Endodermal cell (in vitro differentiated cells): ENCODE results near the gene GP1BA. TPM values are rescaled to one million over a fixed set of nuclear protein-coding genes. Genes with fewer than 3 reads are reported as not detected.

Source experiments
- DNase-seq: peaks from one replicate; pipeline ENCODE4 v3.0.0-alpha.2; 2017
- H3K27ac ChIP-seq: 2 replicates; pipeline ENCODE4 v1.5.1; 2013; ENCODE audit warnings: mild to moderate bottlenecking, low read depth, low read length, moderate library complexity
- H3K27me3 ChIP-seq: 2 replicates; pipeline ENCODE4 v1.6.1; 2013; ENCODE audit warnings: mild to moderate bottlenecking, low read length, moderate library complexity; ENCODE audit not compliant: insufficient read depth, control insufficient read depth, poor library complexity, severe bottlenecking
- H3K36me3 ChIP-seq: 2 replicates; pipeline ENCODE4 v1.7.0; 2013; ENCODE audit warnings: mild to moderate bottlenecking, low read length, moderate library complexity; ENCODE audit not compliant: control insufficient read depth, insufficient read depth
- H3K4me1 ChIP-seq: one replicate; pipeline ENCODE4 v1.7.0; 2013; ENCODE audit warnings: low read length; ENCODE audit not compliant: control insufficient read depth, insufficient read depth
- H3K4me3 ChIP-seq: 2 replicates; pipeline ENCODE4 v1.5.1; 2013; ENCODE audit warnings: mild to moderate bottlenecking, low read length, moderate library complexity
- H3K9ac ChIP-seq: 2 replicates; pipeline ENCODE4 v1.6.1; 2013; ENCODE audit warnings: mild to moderate bottlenecking, low read length, moderate library complexity; ENCODE audit not compliant: poor library complexity, severe bottlenecking; ENCODE audit errors: extremely low read depth
- H3K9me3 ChIP-seq: 2 replicates; pipeline ENCODE4 v1.6.1; 2013; ENCODE audit warnings: mild to moderate bottlenecking, low read length, moderate library complexity; ENCODE audit not compliant: control insufficient read depth
- H3K27ac Mint-ChIP-seq: 2 replicates; pipeline ENCODE4 v1.8.0; 2020; ENCODE audit warnings: mixed read lengths
- H3K27me3 Mint-ChIP-seq: 2 replicates; pipeline ENCODE4 v1.8.0; 2021; ENCODE audit warnings: mild to moderate bottlenecking, mixed read lengths; ENCODE audit not compliant: insufficient read depth
- H3K36me3 Mint-ChIP-seq: 2 replicates; pipeline ENCODE4 v1.8.0; 2020; ENCODE audit warnings: low read depth, mixed read lengths
- H3K4me1 Mint-ChIP-seq: 2 replicates; pipeline ENCODE4 v1.8.0; 2020; ENCODE audit warnings: mixed read lengths
- H3K4me3 Mint-ChIP-seq: 2 replicates; pipeline ENCODE4 v1.8.0; 2020; ENCODE audit warnings: mild to moderate bottlenecking, moderate library complexity, mixed read lengths
- H3K9me3 Mint-ChIP-seq: 2 replicates; pipeline ENCODE4 v1.8.0; 2020; ENCODE audit warnings: mild to moderate bottlenecking, mixed read lengths
- WGBS, 2 experiments: methylation state at CpG; one replicate each; pipeline versions ENCODE4 v1.1.5 to v1.1.7; 2013; ENCODE audit warnings: missing lambda C conversion rate in 2 of 2, mixed read lengths in 1 of 2; ENCODE audit not compliant: insufficient coverage in 1 of 2, insufficient read length in 1 of 2; 5-methylcytosine and 5-hydroxymethylcytosine counted together
- long read RNA-seq, 4 experiments: library from polyadenylated mRNA in 2 of 4; library from RNA in 1 of 4; library from capped mRNA in 1 of 4; stranded (forward) in 3 of 4; unstranded in 1 of 4; transcript quantifications; one replicate each; pipeline ENCODE4 v2.0.0, GENCODE V29; 2020 to 2021; ENCODE audit warnings: inconsistent platforms in 1 of 4
- polyA plus RNA-seq, 2 experiments: library from polyadenylated mRNA; stranded (reverse); fragments of 50-300 nt; gene quantifications; one replicate each; pipeline ENCODE4 v1.2.3, GENCODE V29; 2013
- total RNA-seq, 2 donors: library from RNA; stranded (reverse); fragmentation: NEBNext Ultra II Directional in 1 of 2; extraction: Animal tissue kit (Norgen Biotek cat#: 25700) in 1 of 2; gene quantifications; 2 replicates in 1 of 2; 3 replicates in 1 of 2; pipeline ENCODE4 v1.2.1, GENCODE V29; 2021
- TF ChIP-seq, protein P1 (sequence below): fragments of 200-600 bp; sonication (generic); conservative IDR thresholded peaks from 2 replicates; pipeline ENCODE4 v1.5.0; 2021; ENCODE audit warnings: antibody characterized with exemption, mild to moderate bottlenecking

GP1BA gene
- total RNA-seq, result not detected
- polyA plus RNA-seq (2013, experiment 1 of 2), result not detected
- not detected for polyA plus RNA-seq (2013, experiment 2 of 2)
- long read RNA-seq, experiment 1, result 0 reads
- long read RNA-seq, experiment 2, result 0 reads
- long read RNA-seq, experiment 3, result 0 reads
- long read RNA-seq, experiment 4, result 0 reads

DNA sequence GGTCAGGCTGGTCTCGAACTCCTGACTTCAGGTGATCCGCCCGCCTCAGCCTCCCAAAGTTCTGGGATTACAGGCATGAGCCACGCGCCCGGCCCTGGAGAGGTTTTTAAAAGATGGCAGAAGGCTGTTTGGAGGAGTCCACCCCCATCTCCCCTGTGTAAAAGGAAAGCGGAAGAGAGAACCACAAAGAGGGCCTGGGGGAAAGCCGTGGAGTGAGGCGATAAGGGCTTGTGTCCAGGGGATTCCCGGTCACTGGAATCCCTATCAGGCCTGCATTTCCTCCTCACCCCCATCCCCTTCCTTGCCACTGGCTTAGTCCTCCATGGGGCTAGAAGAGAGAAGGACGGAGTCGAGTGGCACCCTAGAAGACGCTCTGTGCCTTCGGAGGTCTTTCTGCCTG is at the start of gene GP1BA:
Gene GP1BA, plus strand, starts transcription at position 315 of the 400 bp plus-strand sequence. CDS start 328 bp downstream, outside the sequence.
- H3K36me3 Mint-ChIP-seq, result peaks cover 11% of the 10 kb centered on the region
- no peak for DNase-seq
- no peaks in the 10 kb centered on the region for H3K27me3 Mint-ChIP-seq
- H3K27ac Mint-ChIP-seq, result peak within 1 kb of the TSS; percentile 48
- H3K4me3 ChIP-seq, result no peak within 1 kb of the TSS
- WGBS, 2 experiments, result 92 to 97% methylated on average over 5 to 14 of the region's 14 CpGs
- H3K27ac ChIP-seq, result no peak within 1 kb of the TSS
- no peaks in the 10 kb centered on the region for H3K9me3 ChIP-seq
- H3K9ac ChIP-seq, result no peak within 1 kb of the TSS
- TF ChIP-seq, protein P1, sequence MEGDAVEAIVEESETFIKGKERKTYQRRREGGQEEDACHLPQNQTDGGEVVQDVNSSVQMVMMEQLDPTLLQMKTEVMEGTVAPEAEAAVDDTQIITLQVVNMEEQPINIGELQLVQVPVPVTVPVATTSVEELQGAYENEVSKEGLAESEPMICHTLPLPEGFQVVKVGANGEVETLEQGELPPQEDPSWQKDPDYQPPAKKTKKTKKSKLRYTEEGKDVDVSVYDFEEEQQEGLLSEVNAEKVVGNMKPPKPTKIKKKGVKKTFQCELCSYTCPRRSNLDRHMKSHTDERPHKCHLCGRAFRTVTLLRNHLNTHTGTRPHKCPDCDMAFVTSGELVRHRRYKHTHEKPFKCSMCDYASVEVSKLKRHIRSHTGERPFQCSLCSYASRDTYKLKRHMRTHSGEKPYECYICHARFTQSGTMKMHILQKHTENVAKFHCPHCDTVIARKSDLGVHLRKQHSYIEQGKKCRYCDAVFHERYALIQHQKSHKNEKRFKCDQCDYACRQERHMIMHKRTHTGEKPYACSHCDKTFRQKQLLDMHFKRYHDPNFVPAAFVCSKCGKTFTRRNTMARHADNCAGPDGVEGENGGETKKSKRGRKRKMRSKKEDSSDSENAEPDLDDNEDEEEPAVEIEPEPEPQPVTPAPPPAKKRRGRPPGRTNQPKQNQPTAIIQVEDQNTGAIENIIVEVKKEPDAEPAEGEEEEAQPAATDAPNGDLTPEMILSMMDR, result no peak
- H3K9me3 Mint-ChIP-seq, result no peaks in the 10 kb centered on the region
- peaks cover 16% of the 10 kb centered on the region for H3K4me1 Mint-ChIP-seq
- no peaks in the 10 kb centered on the region for H3K27me3 ChIP-seq
- H3K36me3 ChIP-seq, result peaks cover 12% of the 10 kb centered on the region
- H3K4me3 Mint-ChIP-seq, result no peak within 1 kb of the TSS
- H3K4me1 ChIP-seq, result no peaks in the 10 kb centered on the region

DNA sequence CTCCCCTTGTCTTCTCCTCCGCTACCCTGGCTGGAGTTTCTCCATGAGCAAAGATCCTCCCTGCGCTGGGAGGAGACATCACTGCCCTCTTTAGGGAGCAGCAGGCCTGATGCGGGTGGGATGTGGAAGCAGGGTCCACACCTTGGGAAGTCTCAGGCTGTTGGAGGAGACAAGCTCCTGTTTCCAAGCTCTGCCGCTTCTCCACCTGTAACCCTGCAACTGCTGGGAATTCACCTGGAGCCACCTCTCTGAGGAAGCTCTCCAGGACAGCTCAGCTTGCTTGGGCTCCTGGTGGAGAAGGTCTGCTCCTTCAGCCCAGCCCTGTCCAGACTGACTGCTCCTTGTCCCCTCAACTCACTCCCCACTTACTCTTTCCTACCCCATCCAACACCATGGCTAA is 47.6 kb upstream of the GP1BA start:
- Histone ChIP-seq H3K4me1 (no peaks in the 10 kb centered on the region), H3K36me3 (peaks cover 10% of the 10 kb centered on the region), H3K9me3 (no peaks in the 10 kb centered on the region), H3K27ac (no peak overlapping the region), H3K9ac (no peak overlapping the region), H3K4me3 (no peak overlapping the region), H3K27me3 (no peaks in the 10 kb centered on the region)
- H3K9me3 Mint-ChIP-seq, result no peaks in the 10 kb centered on the region
- H3K4me3 Mint-ChIP-seq, result no peak overlapping the region
- no peaks in the 10 kb centered on the region for H3K27me3 Mint-ChIP-seq
- H3K36me3 Mint-ChIP-seq, result peaks cover 41% of the 10 kb centered on the region
- WGBS, 2 experiments, result 96 to 97% methylated on average over 3 to 4 of the region's 4 CpGs
- H3K27ac Mint-ChIP-seq, result no peak overlapping the region
- DNase-seq, result no peak
- TF ChIP-seq, protein P1, result no peak
- H3K4me1 Mint-ChIP-seq, result peaks cover 1% of the 10 kb centered on the region

DNA sequence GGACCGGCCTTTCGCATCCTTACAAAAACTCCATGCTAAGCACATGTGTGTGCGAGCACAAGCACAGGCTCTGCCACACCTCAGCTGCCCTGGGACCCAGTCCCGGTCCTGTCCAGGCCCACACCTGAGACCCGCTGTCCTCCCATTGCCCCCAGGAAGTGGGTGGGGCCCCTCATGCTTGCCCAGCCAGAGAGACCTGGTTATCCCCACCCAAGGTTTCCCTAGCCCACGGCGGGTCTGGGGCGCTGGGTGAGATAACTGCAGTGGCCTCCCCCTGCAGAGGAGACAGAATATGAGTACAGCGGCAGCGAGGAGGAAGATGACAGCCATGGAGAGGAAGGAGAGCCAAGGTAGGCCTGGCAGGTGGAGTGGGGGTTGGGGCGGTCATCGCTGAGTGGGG is 45.2 kb upstream of the GP1BA start:
- TF ChIP-seq, protein P1, result no peak
- Mint-ChIP-seq H3K27ac (no peak overlapping the region), H3K9me3 (no peaks in the 10 kb centered on the region), H3K4me1 (no peaks in the 10 kb centered on the region), H3K4me3 (no peak overlapping the region), H3K27me3 (no peaks in the 10 kb centered on the region), H3K36me3 (peaks cover 46% of the 10 kb centered on the region)
- DNase-seq, result no peak
- Histone ChIP-seq H3K27me3 (no peaks in the 10 kb centered on the region), H3K9me3 (no peaks in the 10 kb centered on the region), H3K4me3 (no peak overlapping the region), H3K27ac (no peak overlapping the region), H3K9ac (no peak overlapping the region), H3K36me3 (peaks cover 26% of the 10 kb centered on the region), H3K4me1 (no peaks in the 10 kb centered on the region)
- 94 to 100% methylated on average over 7 to 12 of the region's 12 CpGs for WGBS, 2 experiments
